Activated CD8-positive, alpha-beta T cell treated with anti-CD3 and anti-CD28 coated beads for 36 hours (primary cell): ENCODE results near the gene TMEM106A. TPM values are rescaled to one million over a fixed set of nuclear protein-coding genes. Genes with fewer than 3 reads are reported as not detected.
"Not testable (repeated sequence)": the region's sequence is repeated elsewhere in the genome, so short reads cannot be mapped to it uniquely, and the experiment has no call there.

Experiments
- ATAC-seq: fragments of 200-7000 bp; cut with Tn5 transposase; one replicate; pipeline ENCODE4 v1.10.0; 2021; ENCODE audit warnings: mild to moderate bottlenecking, moderate library complexity
- CTCF ChIA-PET: fragments of 350-600 bp; sonication (Branson Sonifier 250); formaldehyde crosslinking; loops from one replicate; lab custom pipeline; 2021; ENCODE audit warnings: antibody characterized with exemption; lab: Charles Lee
- POLR2A ChIA-PET: fragments of 350-600 bp; sonication (Branson Sonifier 250); formaldehyde crosslinking; loops from one replicate; lab custom pipeline; 2021; ENCODE audit warnings: antibody characterized with exemption; lab: Charles Lee
- DNase-seq: peaks from one replicate; pipeline ENCODE4 v3.0.0-alpha.2; 2020
- H3K27ac Mint-ChIP-seq: one replicate; pipeline ENCODE4 v1.8.0; 2021; ENCODE audit warnings: mild to moderate bottlenecking, mixed read lengths
- H3K27me3 Mint-ChIP-seq: one replicate; pipeline ENCODE4 v1.8.0; 2021; ENCODE audit warnings: mixed read lengths
- H3K36me3 Mint-ChIP-seq: one replicate; pipeline ENCODE4 v1.8.0; 2021; ENCODE audit warnings: low read depth, mixed read lengths
- H3K4me1 Mint-ChIP-seq: one replicate; pipeline ENCODE4 v1.8.0; 2021; ENCODE audit warnings: low read depth, mixed read lengths
- H3K4me3 Mint-ChIP-seq: one replicate; pipeline ENCODE4 v1.8.0; 2021; ENCODE audit warnings: mild to moderate bottlenecking, moderate library complexity, mixed read lengths
- H3K9me3 Mint-ChIP-seq: one replicate; pipeline ENCODE4 v1.8.0; 2021; ENCODE audit warnings: mixed read lengths
- CTCF ChIP-seq: fragments of 200-600 bp; IDR thresholded peaks from one replicate; pipeline ENCODE4 v1.8.0; 2022; ENCODE audit warnings: antibody characterized with exemption, mild to moderate bottlenecking
- intact Hi-C: fragments of 100-400 bp; cut with micrococcal nuclease; formaldehyde crosslinking; loops from one replicate; pipeline ENCODE4 v1.10.0; 2022
- total RNA-seq, 2 experiments: library from RNA; stranded (reverse); gene quantifications; one replicate each; pipeline ENCODE4 v1.2.3, GENCODE V29; 2021

The TMEM106A gene
- total RNA-seq, 2 experiments from 2014 or later = 9.2 to 9.8 TPM

GRCh38 chr17:43226393-43226792, 14.7 kb downstream of the TMEM106A start:
- intact Hi-C loops = no loop called here
- ChIA-PET POLR2A (interaction anchor here (2.2 to 3.3 kb wide), 2 partner anchors 10 to 90 kb away, joined by 10 to 13 read pairs; no protein-coding TSS in a partner anchor), CTCF (interaction anchor here (0.6 kb wide), 1 partner anchor 202 kb away, joined by 3 read pairs; no protein-coding TSS in a partner anchor)
- no peak overlapping the region for H3K4me3 Mint-ChIP-seq
- DNase-seq (no peak), ATAC-seq (no peak)
- no peak overlapping the region for H3K27ac Mint-ChIP-seq
- peaks cover 1% of the 10 kb centered on the region for H3K4me1 Mint-ChIP-seq
- no peaks in the 10 kb centered on the region for H3K27me3 Mint-ChIP-seq
- peaks cover 3% of the 10 kb centered on the region for H3K36me3 Mint-ChIP-seq
- TF ChIP-seq CTCF = no peak
- H3K9me3 Mint-ChIP-seq = no peaks in the 10 kb centered on the region

GRCh38 chr17:43228020-43228782, 16.5 kb downstream of the TMEM106A start, which contains the start of gene CCDC200:
Gene CCDC200 (minus strand): TSS chr17:43228623. CDS start chr17:43228554, 69 bp downstream.
- H3K4me1 Mint-ChIP-seq, H3K9me3 Mint-ChIP-seq, H3K27me3 Mint-ChIP-seq, DNase-seq, H3K36me3 Mint-ChIP-seq, POLR2A ChIA-PET, H3K4me3 Mint-ChIP-seq, ATAC-seq, H3K27ac Mint-ChIP-seq, CTCF ChIA-PET, intact Hi-C loops: not testable (repeated sequence)

GRCh38 chr17:43231205-43232020, 19.7 kb downstream of the TMEM106A start:
- H3K4me3 Mint-ChIP-seq, H3K36me3 Mint-ChIP-seq, ATAC-seq, intact Hi-C loops, H3K27me3 Mint-ChIP-seq, H3K27ac Mint-ChIP-seq, H3K4me1 Mint-ChIP-seq, H3K9me3 Mint-ChIP-seq, DNase-seq, POLR2A ChIA-PET, CTCF ChIA-PET: not testable (repeated sequence)

GRCh38 chr17:43232021-43232699, 20.5 kb downstream of the TMEM106A start:
- DNase-seq = peak; percentile 30
- H3K9me3 Mint-ChIP-seq, H3K4me1 Mint-ChIP-seq, intact Hi-C loops, POLR2A ChIA-PET, CTCF ChIA-PET, ATAC-seq, H3K36me3 Mint-ChIP-seq, H3K4me3 Mint-ChIP-seq, H3K27ac Mint-ChIP-seq, H3K27me3 Mint-ChIP-seq: not testable (repeated sequence)

GRCh38 chr17:43233263-43233662, 21.6 kb downstream of the TMEM106A start:
- not testable (repeated sequence) for H3K27ac Mint-ChIP-seq

GRCh38 chr17:43233877-43234276, 22.2 kb downstream of the TMEM106A start, which contains the start of gene RNU2-1:
Gene RNU2-1 (minus strand): TSS chr17:43233977.
- H3K27me3 Mint-ChIP-seq, H3K4me1 Mint-ChIP-seq, H3K9me3 Mint-ChIP-seq, POLR2A ChIA-PET, H3K27ac Mint-ChIP-seq, intact Hi-C loops, DNase-seq, H3K36me3 Mint-ChIP-seq, CTCF ChIA-PET, ATAC-seq, H3K4me3 Mint-ChIP-seq: not testable (repeated sequence)

More at GRCh38 chr17:43233263-43233662, 21.6 kb downstream of the TMEM106A start:
- H3K36me3 Mint-ChIP-seq, H3K4me1 Mint-ChIP-seq, DNase-seq, POLR2A ChIA-PET, CTCF ChIA-PET, ATAC-seq, H3K4me3 Mint-ChIP-seq, intact Hi-C loops, H3K9me3 Mint-ChIP-seq, H3K27me3 Mint-ChIP-seq: not testable (repeated sequence)

GRCh38 chr17:43239597-43239996, 27.9 kb downstream of the TMEM106A start:
- intact Hi-C loops, H3K9me3 Mint-ChIP-seq, H3K27ac Mint-ChIP-seq, DNase-seq, H3K4me3 Mint-ChIP-seq, CTCF ChIA-PET, H3K4me1 Mint-ChIP-seq, POLR2A ChIA-PET, H3K36me3 Mint-ChIP-seq, H3K27me3 Mint-ChIP-seq: not testable (repeated sequence)
- ATAC-seq = peak; percentile 49

GRCh38 chr17:43240596-43241352, 29.1 kb downstream of the TMEM106A start:
- DNase-seq, intact Hi-C loops, H3K4me3 Mint-ChIP-seq, H3K4me1 Mint-ChIP-seq, H3K9me3 Mint-ChIP-seq, CTCF ChIA-PET, H3K27ac Mint-ChIP-seq, POLR2A ChIA-PET, H3K27me3 Mint-ChIP-seq, H3K36me3 Mint-ChIP-seq: not testable (repeated sequence)
- peak; percentile 51 for ATAC-seq

GRCh38 chr17:43246456-43246855, 34.8 kb downstream of the TMEM106A start:
- CTCF ChIA-PET, H3K9me3 Mint-ChIP-seq, intact Hi-C loops, POLR2A ChIA-PET, H3K4me1 Mint-ChIP-seq, DNase-seq, H3K36me3 Mint-ChIP-seq, H3K27me3 Mint-ChIP-seq, H3K4me3 Mint-ChIP-seq, H3K27ac Mint-ChIP-seq, ATAC-seq: not testable (repeated sequence)
